PC-9 (cell line): ENCODE data around the gene ZCCHC18. TPM values are rescaled to one million over a fixed set of nuclear protein-coding genes. Genes with fewer than 3 reads are reported as not detected.

Experiments used
- BruUV-seq: library from RNA; stranded (reverse); fragments of 400-500 nt; replicated peaks from 2 replicates; lab custom pipeline; 2021; lab: Mats Ljungman, UMichigan
- CTCF ChIA-PET: fragments of 300-600 bp; sonication (Branson Sonifier 250); formaldehyde crosslinking; loops from one replicate; lab custom pipeline; 2022; ENCODE audit warnings: antibody characterized with exemption; lab: Charles Lee
- POLR2A ChIA-PET: fragments of 300-600 bp; sonication (Branson Sonifier 250); formaldehyde crosslinking; loops from one replicate; lab custom pipeline; 2022; ENCODE audit warnings: antibody characterized with exemption; ENCODE audit not compliant: unreplicated experiment; lab: Charles Lee
- DNase-seq, 2 experiments: peaks; one replicate each; pipeline versions ENCODE4 v3.0.0 to v3.0.0-alpha.2; 2015 to 2022; ENCODE audit warnings: mixed read lengths in 1 of 2
- H2AFZ ChIP-seq: fragments of 200-600 bp; sonication (generic); 2 replicates; pipeline ENCODE4 v1.8.1; 2017; ENCODE audit warnings: antibody characterized with exemption
- H3F3A ChIP-seq: fragments of 200-600 bp; sonication (generic); 2 replicates; pipeline ENCODE4 v1.8.1; 2017; ENCODE audit warnings: antibody characterized with exemption, mild to moderate bottlenecking, low read depth; ENCODE audit not compliant: insufficient read depth
- H3K27ac ChIP-seq: fragments of 200-600 bp; sonication (generic); 2 replicates; pipeline ENCODE4 v1.6.1; 2016; ENCODE audit warnings: mixed run types
- H3K27me3 ChIP-seq: fragments of 200-600 bp; sonication (generic); 2 replicates; pipeline ENCODE4 v1.6.1; 2016; ENCODE audit warnings: low read depth, mixed run types; ENCODE audit not compliant: insufficient read depth
- H3K36me3 ChIP-seq: fragments of 200-600 bp; sonication (generic); 2 replicates; pipeline ENCODE4 v1.6.1; 2016; ENCODE audit warnings: low read depth, mixed run types
- H3K4me1 ChIP-seq: fragments of 200-600 bp; sonication (generic); replicated peaks from 2 replicates; pipeline ENCODE4 v1.6.1; 2016; ENCODE audit warnings: mixed run types; ENCODE audit not compliant: insufficient read depth
- H3K4me2 ChIP-seq: fragments of 200-600 bp; sonication (generic); 2 replicates; pipeline ENCODE4 v1.6.1; 2017; ENCODE audit warnings: mixed run types
- H3K4me3 ChIP-seq: fragments of 200-600 bp; sonication (generic); 2 replicates; pipeline ENCODE4 v1.6.1; 2016; ENCODE audit warnings: mixed run types
- H3K79me2 ChIP-seq: fragments of 200-600 bp; sonication (generic); 2 replicates; pipeline ENCODE4 v1.6.1; 2017; ENCODE audit warnings: low read depth, mixed run types
- H3K9me2 ChIP-seq: fragments of 200-600 bp; sonication (generic); 2 replicates; pipeline ENCODE4 v1.8.1; 2017; ENCODE audit warnings: mild to moderate bottlenecking; ENCODE audit not compliant: insufficient read depth
- H3K9me3 ChIP-seq: fragments of 200-600 bp; sonication (generic); 2 replicates; pipeline ENCODE4 v1.8.1; 2016; ENCODE audit warnings: low read depth; ENCODE audit not compliant: insufficient read depth
- H4K20me1 ChIP-seq: fragments of 200-600 bp; sonication (generic); 2 replicates; pipeline ENCODE4 v1.8.1; 2017; ENCODE audit not compliant: insufficient read depth
- EZH2 ChIP-seq: fragments of 200-600 bp; sonication (generic); IDR thresholded peaks from 2 replicates; pipeline ENCODE4 v1.8.0; 2017; ENCODE audit warnings: antibody characterized with exemption, low read depth
- intact Hi-C: fragments of 100-400 bp; cut with micrococcal nuclease; formaldehyde crosslinking; loops from one replicate; pipeline ENCODE4 v1.10.0; 2022; ENCODE audit not compliant: unreplicated experiment
- total RNA-seq: library from RNA; stranded (reverse); gene quantifications from 2 replicates; pipeline ENCODE4 v1.2.3, GENCODE V29; 2021
- TF ChIP-seq, protein P1 (sequence below): fragments of 200-600 bp; sonication (generic); conservative IDR thresholded peaks from 2 replicates; pipeline ENCODE4 v1.6.1; 2017; ENCODE audit warnings: mixed run types, antibody characterized with exemption, mild to moderate bottlenecking, moderate library complexity

Gene ZCCHC18
- total RNA-seq, 1 experiment from 2014 or later: not detected

DNA sequence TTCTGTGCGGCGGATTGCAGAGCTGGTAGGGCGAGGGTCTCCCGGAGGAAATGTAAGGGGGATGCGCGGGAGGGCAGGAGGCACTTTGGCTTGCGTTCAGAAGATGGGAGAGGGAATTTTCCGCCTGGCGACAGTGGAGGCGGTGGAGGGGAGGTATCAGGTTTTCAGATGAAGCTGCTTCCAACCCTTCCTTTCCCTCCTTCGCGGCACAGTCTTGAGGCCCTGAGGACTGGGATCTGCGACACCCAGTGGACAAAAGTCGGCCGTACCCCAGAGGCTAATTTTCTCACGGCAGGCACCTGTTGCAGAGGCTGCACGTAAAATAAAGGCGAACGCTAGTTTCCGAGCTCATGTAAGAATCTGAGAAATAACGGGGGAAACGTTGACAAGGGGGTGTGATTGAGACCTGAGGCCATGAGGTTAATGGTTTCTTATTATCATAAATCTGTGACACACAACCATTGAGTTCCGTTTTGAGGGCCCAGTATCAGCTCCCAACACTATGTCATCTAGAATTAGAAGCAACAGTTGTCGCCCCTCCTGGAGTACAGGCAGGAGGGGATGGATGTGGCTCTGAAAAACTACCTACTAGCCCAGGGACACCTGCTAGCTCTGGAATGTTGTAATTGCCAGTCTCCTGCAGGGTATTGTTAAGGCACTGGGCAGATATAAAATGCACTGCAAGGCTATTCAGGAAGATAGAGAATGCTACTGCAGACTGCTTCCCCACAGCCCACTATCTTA is 1.1 kb downstream of the ZCCHC18 start:
- POLR2A ChIA-PET: interaction anchor here (0.5 kb wide), 1 partner anchor 13 kb away, joined by 3 read pairs; no protein-coding TSS in a partner anchor
- no peak overlapping the region for H2AFZ ChIP-seq
- CTCF ChIA-PET: interaction anchor here (0.6 kb wide), 1 partner anchor 54 kb away, joined by 4 read pairs; no protein-coding TSS in a partner anchor

DNA sequence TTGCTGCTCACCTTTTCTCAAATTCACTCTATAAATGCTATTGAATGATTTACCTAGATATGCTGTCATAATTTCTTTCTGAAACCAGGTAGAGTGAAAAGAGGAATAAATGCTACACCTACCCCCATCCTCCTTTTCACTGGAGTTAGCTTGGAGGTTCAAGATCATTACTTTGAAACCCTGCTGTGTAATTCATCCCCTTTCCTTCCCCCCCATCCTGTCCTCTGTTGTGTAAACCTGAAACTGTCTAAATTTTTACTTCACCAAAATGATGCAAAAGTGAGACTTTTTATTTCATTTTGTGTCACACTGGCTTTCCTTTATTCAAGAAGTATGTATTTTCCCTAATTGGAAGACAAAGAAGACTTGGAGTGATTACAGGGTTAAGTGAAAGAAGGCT is 5.4 kb downstream of the ZCCHC18 start:
- ChIA-PET CTCF (no interaction called here), POLR2A (no interaction called here)
- H3K27ac ChIP-seq: no peak overlapping the region
- TF ChIP-seq, protein P1, sequence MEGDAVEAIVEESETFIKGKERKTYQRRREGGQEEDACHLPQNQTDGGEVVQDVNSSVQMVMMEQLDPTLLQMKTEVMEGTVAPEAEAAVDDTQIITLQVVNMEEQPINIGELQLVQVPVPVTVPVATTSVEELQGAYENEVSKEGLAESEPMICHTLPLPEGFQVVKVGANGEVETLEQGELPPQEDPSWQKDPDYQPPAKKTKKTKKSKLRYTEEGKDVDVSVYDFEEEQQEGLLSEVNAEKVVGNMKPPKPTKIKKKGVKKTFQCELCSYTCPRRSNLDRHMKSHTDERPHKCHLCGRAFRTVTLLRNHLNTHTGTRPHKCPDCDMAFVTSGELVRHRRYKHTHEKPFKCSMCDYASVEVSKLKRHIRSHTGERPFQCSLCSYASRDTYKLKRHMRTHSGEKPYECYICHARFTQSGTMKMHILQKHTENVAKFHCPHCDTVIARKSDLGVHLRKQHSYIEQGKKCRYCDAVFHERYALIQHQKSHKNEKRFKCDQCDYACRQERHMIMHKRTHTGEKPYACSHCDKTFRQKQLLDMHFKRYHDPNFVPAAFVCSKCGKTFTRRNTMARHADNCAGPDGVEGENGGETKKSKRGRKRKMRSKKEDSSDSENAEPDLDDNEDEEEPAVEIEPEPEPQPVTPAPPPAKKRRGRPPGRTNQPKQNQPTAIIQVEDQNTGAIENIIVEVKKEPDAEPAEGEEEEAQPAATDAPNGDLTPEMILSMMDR: no peak
- TF ChIP-seq EZH2: no peak
- no peaks in the 10 kb centered on the region for H3F3A ChIP-seq
- H3K79me2 ChIP-seq: no peaks in the 10 kb centered on the region
- no peak for DNase-seq
- no peak overlapping the region for H2AFZ ChIP-seq
- no TSS peak for BruUV-seq
- H4K20me1 ChIP-seq: no peaks in the 10 kb centered on the region
- no peak overlapping the region for H3K4me2 ChIP-seq
- peaks cover 18% of the 10 kb centered on the region; the same call in 1 of the 2 replicates for H3K27me3 ChIP-seq
- H3K36me3 ChIP-seq: no peaks in the 10 kb centered on the region
- H3K4me1 ChIP-seq: no peaks in the 10 kb centered on the region
- H3K4me3 ChIP-seq: no peak overlapping the region
- H3K9me3 ChIP-seq: no peaks in the 10 kb centered on the region
- intact Hi-C loops: no loop called here
- H3K9me2 ChIP-seq: no peaks in the 10 kb centered on the region

More for the DNA sequence above, 1.1 kb downstream of the ZCCHC18 start:
- Histone ChIP-seq H3K36me3 (no peaks in the 10 kb centered on the region), H4K20me1 (no peaks in the 10 kb centered on the region), H3K79me2 (no peaks in the 10 kb centered on the region), H3F3A (no peaks in the 10 kb centered on the region), H3K9me2 (no peaks in the 10 kb centered on the region), H3K4me3 (no peak overlapping the region), H3K9me3 (no peaks in the 10 kb centered on the region), H3K27ac (no peak overlapping the region), H3K4me1 (no peaks in the 10 kb centered on the region), H3K4me2 (no peak overlapping the region), H3K27me3 (peaks cover 43% of the 10 kb centered on the region; the same call in 1 of the 2 replicates)
- DNase-seq: peak in 1 of 2 experiments; percentile 47
- intact Hi-C loops: no loop called here
- BruUV-seq: no TSS peak
- TF ChIP-seq, protein P1: 0 out of 2 replicates have a peak, but pooled peaks have one; percentile 17
- TF ChIP-seq EZH2: no peak

DNA sequence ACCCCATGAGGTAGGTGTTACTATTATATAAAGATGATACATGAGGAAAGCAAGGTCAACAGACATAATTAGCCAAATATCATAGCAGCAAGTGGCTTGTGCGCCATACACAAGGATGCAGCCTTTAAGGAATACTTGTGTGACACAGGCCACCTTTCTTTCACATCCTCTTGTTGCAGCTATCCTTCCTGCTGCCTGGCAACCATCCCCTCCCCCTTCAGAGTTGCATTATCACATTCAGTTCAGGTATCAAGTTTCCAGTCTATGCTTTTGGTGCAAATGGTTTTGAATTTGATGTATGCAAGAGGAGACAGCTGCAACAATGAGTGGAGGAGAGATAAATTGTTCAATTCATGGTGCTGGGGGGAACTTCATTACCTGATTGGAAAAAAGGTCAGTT is 6.4 kb downstream of the ZCCHC18 start:
- H3K4me3 ChIP-seq: no peak overlapping the region
- no TSS peak for BruUV-seq
- H3K4me1 ChIP-seq: no peaks in the 10 kb centered on the region
- H3K36me3 ChIP-seq: no peaks in the 10 kb centered on the region
- H3K27ac ChIP-seq: no peak overlapping the region
- H3K9me2 ChIP-seq: no peaks in the 10 kb centered on the region
- H3K27me3 ChIP-seq: peaks cover 10% of the 10 kb centered on the region; the same call in 1 of the 2 replicates
- ChIA-PET CTCF (no interaction called here), POLR2A (no interaction called here)
- no peaks in the 10 kb centered on the region for H3K79me2 ChIP-seq
- H3F3A ChIP-seq: no peaks in the 10 kb centered on the region
- no peaks in the 10 kb centered on the region for H4K20me1 ChIP-seq
- H3K9me3 ChIP-seq: no peaks in the 10 kb centered on the region
- H2AFZ ChIP-seq: no peak overlapping the region
- intact Hi-C loops: no loop called here
- no peak overlapping the region for H3K4me2 ChIP-seq
- TF ChIP-seq EZH2: no peak
- TF ChIP-seq, protein P1: no peak
- no peak for DNase-seq
